ENCODE measurements around the gene PCDHB6.
"Not testable (repeated sequence)": the region's sequence is repeated elsewhere in the genome, so short reads cannot be mapped to it uniquely, and the experiment has no call there.

PCDHB6 gene

DNA sequence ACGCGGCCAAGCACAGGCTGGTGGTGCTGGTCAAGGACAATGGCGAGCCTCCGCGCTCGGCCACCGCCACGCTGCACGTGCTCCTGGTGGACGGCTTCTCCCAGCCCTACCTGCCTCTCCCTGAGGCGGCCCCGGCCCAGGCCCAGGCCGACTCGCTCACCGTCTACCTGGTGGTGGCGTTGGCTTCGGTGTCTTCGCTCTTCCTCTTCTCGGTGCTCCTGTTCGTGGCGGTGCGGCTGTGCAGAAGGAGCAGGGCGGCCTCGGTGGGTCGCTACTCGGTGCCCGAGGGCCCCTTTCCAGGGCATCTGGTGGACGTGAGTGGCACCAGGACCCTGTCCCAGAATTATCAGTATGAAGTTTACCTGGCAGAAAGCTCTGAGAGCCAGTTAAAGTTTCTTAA, 8.0 kb downstream of the PCDHB6 start:
- DNase-seq: not testable (repeated sequence)

DNA sequence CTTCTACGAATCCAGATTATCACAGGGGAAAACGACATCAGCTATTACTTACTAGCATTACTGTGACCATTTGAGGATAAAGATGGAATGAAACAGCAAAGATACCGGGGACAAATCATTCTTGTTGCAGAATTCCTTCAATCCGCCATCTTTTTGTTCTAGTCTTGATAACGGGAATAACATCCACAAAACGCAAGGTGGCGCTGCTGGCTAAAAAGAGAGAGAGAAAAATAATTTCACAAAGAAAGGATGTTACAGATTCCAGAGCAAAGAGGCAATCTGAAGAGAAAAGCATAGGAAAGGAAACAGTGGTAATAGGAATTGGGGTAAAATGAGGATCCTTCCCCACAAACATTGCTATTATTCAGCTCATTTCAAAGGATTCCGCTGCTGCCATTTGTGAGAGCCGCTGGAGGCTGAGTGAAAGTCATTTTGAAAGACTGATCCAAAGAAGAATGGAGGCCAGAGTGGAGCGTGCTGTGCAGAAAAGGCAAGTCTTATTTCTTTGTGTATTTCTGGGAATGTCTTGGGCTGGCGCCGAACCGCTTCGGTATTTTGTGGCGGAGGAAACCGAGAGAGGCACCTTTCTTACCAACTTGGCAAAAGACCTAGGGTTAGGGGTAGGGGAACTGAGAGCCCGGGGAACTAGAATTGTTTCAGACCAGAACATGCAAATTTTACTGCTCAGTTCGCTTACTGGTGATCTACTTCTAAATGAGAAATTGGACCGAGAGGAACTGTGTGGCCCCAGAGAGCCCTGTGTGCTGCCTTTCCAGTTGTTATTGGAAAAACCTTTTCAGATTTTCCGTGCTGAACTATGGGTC, 22.7 kb downstream of the PCDHB6 start, which contains the start of gene PCDHB7:
Gene PCDHB7, plus strand, starts transcription at position 264 of the 824 bp plus-strand sequence. Its CDS starts 192 bp downstream, at position 456.
- peak in 7 of 51 donors; percentile 10 to 23 (median 16) for DNase-seq

DNA sequence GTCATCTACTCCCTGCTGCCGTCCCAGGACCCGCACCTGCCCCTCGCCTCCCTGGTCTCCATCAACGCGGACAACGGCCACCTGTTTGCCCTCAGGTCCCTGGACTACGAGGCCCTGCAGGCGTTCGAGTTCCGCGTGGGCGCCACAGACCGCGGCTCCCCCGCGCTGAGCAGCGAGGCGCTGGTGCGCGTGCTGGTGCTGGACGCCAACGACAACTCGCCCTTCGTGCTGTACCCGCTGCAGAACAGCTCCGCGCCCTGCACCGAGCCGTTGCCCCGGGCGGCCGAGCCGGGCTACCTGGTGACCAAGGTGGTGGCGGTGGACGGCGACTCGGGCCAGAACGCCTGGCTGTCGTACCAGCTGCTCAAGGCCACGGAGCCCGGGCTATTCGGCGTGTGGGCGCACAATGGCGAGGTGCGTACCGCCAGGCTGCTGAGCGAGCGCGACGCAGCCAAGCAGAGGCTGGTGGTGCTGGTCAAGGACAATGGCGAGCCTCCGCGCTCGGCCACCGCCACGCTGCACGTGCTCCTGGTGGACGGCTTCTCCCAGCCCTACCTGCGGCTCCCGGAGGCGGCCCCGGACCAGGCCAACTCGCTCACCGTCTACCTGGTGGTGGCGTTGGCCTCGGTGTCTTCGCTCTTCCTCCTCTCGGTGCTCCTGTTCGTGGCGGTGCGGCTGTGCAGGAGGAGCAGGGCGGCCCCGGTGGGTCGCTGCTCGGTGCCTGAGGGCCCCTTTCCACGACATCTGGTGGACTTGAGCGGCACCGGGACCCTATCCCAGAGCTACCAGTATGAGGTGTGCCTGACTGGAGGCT, 24.6 kb downstream of the PCDHB6 start:
- not testable (repeated sequence) for DNase-seq

DNA sequence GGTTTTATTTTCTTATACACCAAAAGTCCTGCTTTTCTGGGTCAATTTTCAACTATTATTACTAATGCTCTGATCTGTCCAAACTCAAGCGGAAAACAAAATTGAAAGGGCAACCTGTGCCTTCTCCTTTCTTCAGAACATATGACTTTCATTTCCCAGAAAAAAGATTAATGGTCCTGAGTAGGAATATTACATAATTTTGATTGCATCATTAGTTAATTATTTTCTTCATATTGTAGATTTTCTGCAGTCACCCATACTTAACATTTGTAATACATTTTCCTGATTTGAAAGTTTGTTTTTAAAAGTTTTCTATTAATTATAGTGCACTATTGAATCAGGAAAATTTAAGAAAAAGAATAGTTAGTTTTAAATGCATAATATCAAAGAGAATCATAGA, 26.1 kb downstream of the PCDHB6 start:
- DNase-seq: no peak

DNA sequence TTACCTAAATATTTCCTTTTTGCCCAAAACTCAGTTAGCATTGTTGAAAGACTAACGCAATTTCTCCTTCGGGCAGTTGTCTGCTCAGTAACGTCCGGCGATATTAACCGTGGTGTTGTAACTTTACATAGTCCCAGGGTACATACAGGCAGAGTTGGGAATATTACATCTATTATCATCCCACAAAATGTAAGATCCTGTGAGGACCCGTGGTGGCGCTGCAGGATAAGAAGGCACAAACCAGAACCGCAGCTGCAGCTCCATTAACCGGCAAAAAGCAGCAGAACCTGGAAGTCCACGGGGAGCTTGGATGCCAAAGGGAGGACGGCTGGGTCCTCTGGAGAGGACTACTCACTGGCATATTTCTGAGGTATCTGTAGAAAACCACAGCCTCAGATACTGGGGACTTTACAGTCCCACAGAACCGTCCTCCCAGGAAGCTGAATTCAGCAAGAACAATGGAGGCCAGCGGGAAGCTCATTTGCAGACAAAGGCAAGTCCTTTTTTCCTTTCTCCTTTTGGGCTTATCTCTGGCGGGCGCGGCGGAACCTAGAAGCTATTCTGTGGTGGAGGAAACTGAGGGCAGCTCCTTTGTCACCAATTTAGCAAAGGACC, 27.8 kb downstream of the PCDHB6 start, which contains the start of gene PCDHB8:
Gene PCDHB8, plus strand, starts transcription at position 214 of the 615 bp plus-strand sequence. Its CDS starts 245 bp downstream, at position 459.
- DNase-seq: not testable (repeated sequence)

DNA sequence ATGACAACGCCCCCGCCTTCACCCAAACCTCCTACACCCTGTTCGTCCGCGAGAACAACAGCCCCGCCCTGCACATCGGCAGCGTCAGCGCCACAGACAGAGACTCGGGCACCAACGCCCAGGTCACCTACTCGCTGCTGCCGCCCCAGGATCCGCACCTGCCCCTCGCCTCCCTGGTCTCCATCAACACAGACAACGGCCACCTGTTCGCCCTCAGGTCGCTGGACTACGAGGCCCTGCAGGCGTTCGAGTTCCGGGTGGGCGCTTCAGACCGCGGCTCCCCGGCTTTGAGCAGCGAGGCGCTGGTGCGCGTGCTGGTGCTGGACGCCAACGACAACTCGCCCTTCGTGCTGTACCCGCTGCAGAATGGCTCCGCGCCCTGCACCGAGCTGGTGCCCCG, 29.5 kb downstream of the PCDHB6 start:
- DNase-seq: not testable (repeated sequence)

DNA sequence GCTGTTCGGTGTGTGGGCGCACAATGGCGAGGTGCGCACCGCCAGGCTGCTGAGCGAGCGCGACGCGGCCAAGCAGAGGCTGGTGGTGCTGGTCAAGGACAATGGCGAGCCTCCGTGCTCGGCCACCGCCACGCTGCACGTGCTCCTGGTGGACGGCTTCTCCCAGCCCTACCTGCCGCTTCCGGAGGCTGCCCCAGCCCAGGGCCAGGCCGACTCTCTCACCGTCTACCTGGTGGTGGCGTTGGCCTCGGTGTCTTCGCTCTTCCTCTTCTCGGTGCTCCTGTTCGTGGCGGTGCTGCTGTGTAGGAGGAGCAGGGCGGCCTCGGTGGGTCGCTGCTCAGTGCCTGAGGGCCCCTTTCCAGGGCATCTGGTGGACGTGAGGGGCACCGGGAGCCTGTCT, 30.0 kb downstream of the PCDHB6 start:
- not testable (repeated sequence) for DNase-seq

DNA sequence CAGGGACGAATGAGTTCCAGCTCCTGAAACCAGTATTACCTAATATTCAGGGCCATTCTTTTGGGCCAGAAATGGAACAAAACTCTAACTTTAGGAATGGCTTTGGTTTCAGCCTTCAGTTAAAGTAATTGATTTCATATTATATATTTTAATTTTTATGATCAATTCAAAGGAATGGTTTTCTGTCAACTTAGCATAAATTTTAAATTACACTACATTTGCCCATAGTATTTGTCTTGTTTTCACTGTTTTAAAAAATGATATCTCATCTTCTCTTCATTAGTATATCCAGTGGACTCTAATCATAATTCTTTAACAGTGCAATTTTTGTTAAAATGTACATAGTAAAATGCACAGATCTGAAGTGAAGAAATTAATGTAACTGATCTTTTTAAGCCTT, 30.5 kb downstream of the PCDHB6 start:
- no peak for DNase-seq

DNA sequence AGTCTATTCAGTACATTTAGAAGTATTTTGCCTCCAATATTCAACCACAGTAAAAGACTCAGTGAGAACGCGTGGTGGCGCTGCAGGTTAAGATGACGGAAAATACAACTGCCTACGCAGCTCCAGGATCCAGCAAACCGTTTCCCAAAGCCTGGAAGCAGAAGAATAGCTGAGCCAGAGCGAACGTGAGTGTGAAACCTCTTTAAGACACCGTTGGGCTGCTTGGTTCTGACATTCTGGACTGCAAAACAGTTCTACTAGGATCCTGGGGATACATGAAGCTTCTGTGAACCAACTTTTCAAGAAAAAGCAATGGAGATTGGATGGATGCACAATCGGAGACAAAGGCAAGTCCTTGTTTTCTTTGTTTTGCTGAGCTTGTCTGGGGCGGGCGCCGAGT, 32.4 kb downstream of the PCDHB6 start, which contains the start of gene PCDHB16:
Gene PCDHB16, plus strand, starts transcription at position 140 of the 400 bp plus-strand sequence. Its CDS starts 173 bp downstream, at position 313.
- peak in 9 of 51 donors; percentile 7 to 58 (median 29) for DNase-seq

DNA sequence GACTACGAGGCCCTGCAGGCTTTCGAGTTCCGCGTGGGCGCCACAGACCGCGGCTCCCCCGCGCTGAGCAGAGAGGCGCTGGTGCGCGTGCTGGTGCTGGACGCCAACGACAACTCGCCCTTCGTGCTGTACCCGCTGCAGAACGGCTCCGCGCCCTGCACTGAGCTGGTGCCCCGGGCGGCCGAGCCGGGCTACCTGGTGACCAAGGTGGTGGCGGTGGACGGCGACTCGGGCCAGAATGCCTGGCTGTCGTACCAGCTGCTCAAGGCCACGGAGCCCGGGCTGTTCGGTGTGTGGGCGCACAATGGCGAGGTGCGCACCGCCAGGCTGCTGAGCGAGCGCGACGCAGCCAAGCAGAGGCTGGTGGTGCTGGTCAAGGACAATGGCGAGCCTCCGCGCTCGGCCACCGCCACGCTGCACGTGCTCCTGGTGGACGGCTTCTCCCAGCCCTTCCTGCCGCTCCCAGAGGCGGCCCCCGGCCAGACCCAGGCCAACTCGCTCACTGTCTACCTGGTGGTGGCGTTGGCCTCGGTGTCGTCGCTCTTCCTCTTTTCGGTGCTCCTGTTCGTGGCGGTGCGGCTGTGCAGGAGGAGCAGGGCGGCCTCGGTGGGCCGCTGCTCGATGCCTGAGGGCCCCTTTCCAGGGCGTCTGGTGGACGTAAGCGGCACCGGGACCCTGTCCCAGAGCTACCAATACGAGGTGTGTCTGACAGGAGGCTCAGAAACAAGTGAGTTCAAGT, 34.4 kb downstream of the PCDHB6 start:
- not testable (repeated sequence) for DNase-seq

DNA sequence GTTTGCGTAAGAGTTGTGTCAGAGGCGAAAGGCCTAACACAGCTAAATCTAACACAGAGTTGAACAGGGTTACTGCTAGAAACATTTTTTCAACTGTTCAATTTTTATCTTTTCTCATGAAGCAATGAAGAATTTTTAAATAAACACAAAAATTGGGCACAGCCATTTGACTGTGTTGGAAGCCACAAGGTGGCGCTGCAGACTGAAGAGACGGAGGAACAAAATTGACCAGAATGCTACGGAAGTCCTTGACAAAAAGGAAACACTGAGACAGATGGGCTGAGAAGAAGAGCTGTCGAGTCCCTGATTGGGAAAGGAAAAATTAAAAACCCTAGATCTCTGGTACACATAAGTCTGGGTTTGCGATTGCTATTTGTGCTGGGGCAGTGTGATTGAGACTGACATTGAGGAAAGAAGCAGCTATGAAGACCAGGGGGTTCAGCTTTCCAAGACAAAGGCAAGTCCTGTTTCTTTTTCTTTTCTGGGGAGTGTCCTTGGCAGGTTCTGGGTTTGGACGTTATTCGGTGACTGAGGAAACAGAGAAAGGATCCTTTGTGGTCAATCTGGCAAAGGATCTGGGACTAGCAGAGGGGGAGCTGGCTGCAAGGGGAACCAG, 37.1 kb downstream of the PCDHB6 start, which contains the start of gene PCDHB9:
Gene PCDHB9, plus strand, starts transcription at position 265 of the 616 bp plus-strand sequence. Its CDS starts 158 bp downstream, at position 423.
- DNase-seq: peak in 1 of 51 donors; percentile 15

DNA sequence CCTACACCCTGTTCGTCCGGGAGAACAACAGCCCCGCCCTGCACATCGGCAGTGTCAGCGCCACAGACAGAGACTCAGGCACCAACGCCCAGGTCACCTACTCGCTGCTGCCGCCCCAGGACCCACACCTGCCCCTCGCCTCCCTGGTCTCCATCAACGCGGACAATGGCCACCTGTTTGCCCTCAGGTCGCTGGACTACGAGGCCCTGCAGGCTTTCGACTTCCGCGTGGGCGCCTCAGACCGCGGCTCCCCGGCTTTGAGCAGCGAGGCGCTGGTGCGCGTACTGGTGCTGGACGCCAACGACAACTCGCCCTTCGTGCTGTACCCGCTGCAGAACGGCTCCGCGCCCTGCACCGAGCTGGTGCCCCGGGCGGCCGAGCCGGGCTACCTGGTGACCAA, 38.8 kb downstream of the PCDHB6 start:
- not testable (repeated sequence) for DNase-seq

DNA sequence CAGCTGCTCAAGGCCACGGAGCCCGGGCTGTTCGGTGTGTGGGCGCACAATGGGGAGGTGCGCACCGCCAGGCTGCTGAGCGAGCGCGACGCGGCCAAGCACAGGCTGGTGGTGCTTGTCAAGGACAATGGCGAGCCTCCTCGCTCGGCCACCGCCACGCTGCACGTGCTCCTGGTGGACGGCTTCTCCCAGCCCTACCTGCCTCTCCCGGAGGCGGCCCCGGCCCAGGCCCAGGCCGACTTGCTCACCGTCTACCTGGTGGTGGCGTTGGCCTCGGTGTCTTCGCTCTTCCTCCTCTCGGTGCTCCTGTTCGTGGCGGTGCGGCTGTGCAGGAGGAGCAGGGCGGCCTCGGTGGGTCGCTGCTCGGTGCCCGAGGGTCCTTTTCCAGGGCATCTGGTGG, 39.3 kb downstream of the PCDHB6 start:
- DNase-seq: not testable (repeated sequence)

DNA sequence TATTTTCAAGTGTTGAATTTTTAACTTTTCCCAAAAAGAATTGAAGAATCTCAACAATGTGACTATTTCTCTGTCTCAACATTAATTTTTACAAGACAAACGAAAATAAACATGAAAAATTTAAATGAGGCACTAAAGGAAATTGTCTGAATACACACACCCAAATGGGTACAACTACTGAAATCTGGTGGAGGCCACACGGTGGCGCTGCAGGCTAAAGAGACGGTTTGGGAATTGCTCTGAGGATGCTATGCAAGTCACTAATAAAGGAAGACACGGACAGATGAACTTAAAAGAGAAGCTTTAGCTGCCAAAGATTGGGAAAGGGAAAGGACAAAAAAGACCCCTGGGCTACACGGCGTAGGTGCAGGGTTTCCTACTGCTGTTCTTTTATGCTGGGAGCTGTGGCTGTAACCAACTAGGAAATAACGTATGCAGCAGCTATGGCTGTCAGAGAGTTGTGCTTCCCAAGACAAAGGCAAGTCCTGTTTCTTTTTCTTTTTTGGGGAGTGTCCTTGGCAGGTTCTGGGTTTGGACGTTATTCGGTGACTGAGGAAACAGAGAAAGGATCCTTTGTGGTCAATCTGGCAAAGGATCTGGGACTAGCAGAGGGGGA, 42.4 kb downstream of the PCDHB6 start, which contains the start of gene PCDHB10:
Gene PCDHB10, plus strand, starts transcription at position 244 of the 616 bp plus-strand sequence. Its CDS starts 200 bp downstream, at position 444.
- DNase-seq: peak in 10 of 51 donors; percentile 3 to 52 (median 18)

DNA sequence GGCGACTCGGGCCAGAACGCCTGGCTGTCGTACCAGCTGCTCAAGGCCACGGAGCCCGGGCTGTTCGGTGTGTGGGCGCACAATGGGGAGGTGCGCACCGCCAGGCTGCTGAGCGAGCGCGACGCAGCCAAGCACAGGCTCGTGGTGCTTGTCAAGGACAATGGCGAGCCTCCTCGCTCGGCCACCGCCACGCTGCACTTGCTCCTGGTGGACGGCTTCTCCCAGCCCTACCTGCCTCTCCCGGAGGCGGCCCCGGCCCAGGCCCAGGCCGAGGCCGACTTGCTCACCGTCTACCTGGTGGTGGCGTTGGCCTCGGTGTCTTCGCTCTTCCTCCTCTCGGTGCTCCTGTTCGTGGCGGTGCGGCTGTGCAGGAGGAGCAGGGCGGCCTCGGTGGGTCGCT, 44.5 kb downstream of the PCDHB6 start:
- DNase-seq: not testable (repeated sequence)

DNA sequence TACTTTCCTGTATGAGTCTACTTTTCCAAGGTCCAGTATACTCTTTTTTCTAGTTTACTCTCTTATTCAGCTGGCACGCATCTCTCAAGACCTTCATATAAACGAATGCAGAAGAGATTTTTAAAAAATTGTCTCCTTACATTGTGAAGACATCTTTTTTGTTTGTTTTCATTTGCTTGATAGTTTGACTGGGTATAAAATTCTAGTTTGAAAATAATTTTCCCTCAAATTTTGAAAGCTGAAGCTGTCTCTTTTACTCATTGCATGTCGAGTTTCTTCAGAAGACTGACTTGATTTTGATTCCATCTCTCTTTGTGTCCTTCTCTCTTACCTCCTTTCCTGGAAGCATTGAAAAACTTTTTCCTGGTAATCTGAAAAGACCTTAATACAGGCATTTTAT, 46.5 kb downstream of the PCDHB6 start:
- no peak for DNase-seq

DNA sequence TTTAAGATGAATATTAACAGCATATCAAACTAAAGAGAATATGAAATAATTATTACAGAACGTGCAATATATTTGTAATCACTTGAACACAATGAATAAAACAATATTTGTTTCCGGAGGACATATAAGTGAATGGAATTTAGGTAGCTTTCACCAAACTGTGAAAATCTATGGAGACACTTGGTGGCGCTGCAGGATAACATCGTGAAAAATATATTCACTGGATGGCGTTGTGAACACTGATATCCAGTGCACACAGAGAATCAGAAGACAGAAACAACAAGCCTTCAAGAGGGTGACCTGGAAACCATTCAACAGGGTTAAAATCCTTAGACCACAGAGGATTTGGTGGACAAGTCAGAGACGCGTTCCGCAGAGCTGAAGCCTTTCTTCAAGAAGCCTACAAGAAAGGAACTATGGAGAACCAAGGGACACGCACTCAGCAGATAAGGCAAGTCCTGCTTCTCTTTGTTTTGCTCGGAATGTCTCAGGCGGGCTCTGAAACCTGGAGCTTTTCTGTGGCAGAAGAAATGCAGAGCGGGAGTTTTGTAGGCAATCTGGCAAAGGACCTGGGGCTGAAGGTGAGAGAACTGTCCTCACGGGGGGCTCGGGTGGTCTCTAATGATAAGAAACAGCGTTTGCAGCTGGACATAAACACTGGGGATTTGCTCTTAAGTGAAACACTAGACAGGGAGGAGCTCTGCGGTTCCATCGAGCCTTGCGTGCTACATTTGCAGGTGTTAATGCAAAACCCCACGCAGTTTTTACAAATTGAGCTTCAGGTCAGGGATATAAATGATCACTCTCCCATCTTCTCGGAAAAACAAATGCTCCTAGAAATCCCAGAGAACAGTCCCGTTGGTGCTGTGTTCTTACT, 49.7 kb downstream of the PCDHB6 start, which contains the start of gene PCDHB11:
Gene PCDHB11, plus strand, starts transcription at position 269 of the 877 bp plus-strand sequence. Its CDS starts 148 bp downstream, at position 417.
- no peak for DNase-seq

DNA sequence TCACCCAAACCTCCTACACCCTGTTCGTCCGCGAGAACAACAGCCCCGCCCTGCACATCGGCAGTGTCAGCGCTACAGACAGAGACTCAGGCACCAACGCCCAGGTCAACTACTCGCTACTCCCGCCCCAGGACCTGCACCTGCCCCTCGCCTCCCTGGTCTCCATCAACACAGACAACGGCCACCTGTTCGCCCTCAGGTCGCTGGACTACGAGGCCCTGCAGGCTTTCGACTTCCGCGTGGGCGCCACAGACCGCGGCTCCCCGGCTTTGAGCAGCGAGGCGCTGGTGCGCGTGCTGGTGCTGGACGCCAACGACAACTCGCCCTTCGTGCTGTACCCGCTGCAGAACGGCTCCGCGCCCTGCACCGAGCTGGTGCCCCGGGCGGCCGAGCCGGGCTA, 51.3 kb downstream of the PCDHB6 start:
- not testable (repeated sequence) for DNase-seq

All from hypothalamus (tissue), 51 donors.